Glutamatergic neuron (in vitro differentiated cells): Measurements from ENCODE around the gene TNPO2. TPM values are rescaled to one million over a fixed set of nuclear protein-coding genes. Genes with fewer than 3 reads are reported as not detected.
"Not testable (repeated sequence)": the region's sequence is repeated elsewhere in the genome, so short reads cannot be mapped to it uniquely, and the experiment has no call there.

Source experiments
- DNase-seq: peaks from one replicate; pipeline ENCODE4 v3.0.0; 2022
- H3K27ac Mint-ChIP-seq: one replicate; pipeline ENCODE4 v1.8.0; 2020; ENCODE audit warnings: mild to moderate bottlenecking, mixed read lengths, inconsistent platforms; ENCODE audit not compliant: unreplicated experiment
- H3K27me3 Mint-ChIP-seq: one replicate; pipeline ENCODE4 v1.8.0; 2020; ENCODE audit warnings: mild to moderate bottlenecking, moderate library complexity, mixed read lengths, inconsistent platforms; ENCODE audit not compliant: unreplicated experiment
- H3K36me3 Mint-ChIP-seq: one replicate; pipeline ENCODE4 v1.8.0; 2020; ENCODE audit warnings: mild to moderate bottlenecking, mixed read lengths, inconsistent platforms; ENCODE audit not compliant: unreplicated experiment
- H3K4me1 Mint-ChIP-seq: one replicate; pipeline ENCODE4 v1.8.0; 2020; ENCODE audit warnings: mild to moderate bottlenecking, low read depth, mixed read lengths, inconsistent platforms; ENCODE audit not compliant: unreplicated experiment
- H3K4me3 Mint-ChIP-seq: one replicate; pipeline ENCODE4 v1.8.0; 2020; ENCODE audit warnings: mild to moderate bottlenecking, mixed read lengths, inconsistent platforms; ENCODE audit not compliant: unreplicated experiment
- H3K9me3 Mint-ChIP-seq: one replicate; pipeline ENCODE4 v1.8.0; 2020; ENCODE audit warnings: mild to moderate bottlenecking, moderate library complexity, mixed read lengths, inconsistent platforms; ENCODE audit not compliant: unreplicated experiment
- CTCF ChIP-seq: fragments of 200-600 bp; sonication (generic); IDR thresholded peaks from one replicate; pipeline ENCODE4 v1.5.0; 2021; ENCODE audit not compliant: partially characterized antibody, unreplicated experiment
- total RNA-seq: library from RNA; stranded (reverse); fragmentation: NEBNext Ultra II Directional; extraction: Animal tissue kit (Norgen Biotek cat#: 25700); gene quantifications from one replicate; pipeline ENCODE4 v1.2.1, GENCODE V29; 2021; ENCODE audit not compliant: unreplicated experiment

The TNPO2 gene
- total RNA-seq, 1 donor from 2014 or later: 135 TPM

- no peak for TF ChIP-seq CTCF
- H3K4me1 Mint-ChIP-seq: peaks cover 3% of the 10 kb centered on the region
- peaks cover 5% of the 10 kb centered on the region for H3K27me3 Mint-ChIP-seq
- no peak for DNase-seq
- H3K4me3 Mint-ChIP-seq: no peak overlapping the region
- peak overlapping the region; percentile 28 for H3K27ac Mint-ChIP-seq
- H3K36me3 Mint-ChIP-seq: no peaks in the 10 kb centered on the region
- H3K9me3 Mint-ChIP-seq: peaks cover 8% of the 10 kb centered on the region
Observed at GRCh38 chr19:12715929-12716328, 7.8 kb downstream of the TNPO2 start.

- H3K27ac Mint-ChIP-seq: no peak overlapping the region
- no peaks in the 10 kb centered on the region for H3K36me3 Mint-ChIP-seq
- no peaks in the 10 kb centered on the region for H3K4me1 Mint-ChIP-seq
- no peak for DNase-seq
- H3K9me3 Mint-ChIP-seq: peaks cover 5% of the 10 kb centered on the region
- no peak overlapping the region for H3K4me3 Mint-ChIP-seq
- no peak for TF ChIP-seq CTCF
- peaks cover 1% of the 10 kb centered on the region for H3K27me3 Mint-ChIP-seq
Observed at GRCh38 chr19:12715102-12715501, 8.6 kb downstream of the TNPO2 start.

- not testable (repeated sequence) for H3K4me1 Mint-ChIP-seq, H3K27ac Mint-ChIP-seq, H3K4me3 Mint-ChIP-seq, H3K36me3 Mint-ChIP-seq, DNase-seq, H3K9me3 Mint-ChIP-seq, H3K27me3 Mint-ChIP-seq
Observed at GRCh38 chr19:12713304-12713703, 10.4 kb downstream of the TNPO2 start.

- H3K4me3 Mint-ChIP-seq, H3K4me1 Mint-ChIP-seq, H3K36me3 Mint-ChIP-seq, H3K27me3 Mint-ChIP-seq, H3K9me3 Mint-ChIP-seq: not testable (repeated sequence)
- peak overlapping the region; percentile 57 for H3K27ac Mint-ChIP-seq
- DNase-seq: peak; percentile 61
- peak; percentile 40 for TF ChIP-seq CTCF
Observed at GRCh38 chr19:12712077-12712476, 11.7 kb downstream of the TNPO2 start.

- DNase-seq: no peak
- no peaks in the 10 kb centered on the region for H3K27me3 Mint-ChIP-seq
- TF ChIP-seq CTCF: no peak
- H3K9me3 Mint-ChIP-seq: no peaks in the 10 kb centered on the region
- H3K4me1 Mint-ChIP-seq: no peaks in the 10 kb centered on the region
- H3K36me3 Mint-ChIP-seq: no peaks in the 10 kb centered on the region
- H3K4me3 Mint-ChIP-seq: no peak overlapping the region
- no peak overlapping the region for H3K27ac Mint-ChIP-seq
Observed at GRCh38 chr19:12711187-12711586, 12.5 kb downstream of the TNPO2 start.

GRCh38 chr19:12708641-12709040 is 15.1 kb downstream of the TNPO2 start:
- Mint-ChIP-seq H3K27ac (no peak overlapping the region), H3K36me3 (no peaks in the 10 kb centered on the region), H3K4me3 (no peak overlapping the region), H3K27me3 (no peaks in the 10 kb centered on the region), H3K4me1 (no peaks in the 10 kb centered on the region), H3K9me3 (peaks cover 2% of the 10 kb centered on the region)
- DNase-seq: no peak
- no peak for TF ChIP-seq CTCF
